WERI-Rb-1 (cell line): ENCODE results near the gene SLC7A8.

Source experiments
- DNase-seq: peaks from one replicate; pipeline ENCODE4 v3.0.0-alpha.2; 2020
- H3K27ac ChIP-seq: fragments of 250-450 bp; sonication (Bioruptor Pico); 2 replicates; pipeline ENCODE4 v1.5.1; 2020; ENCODE audit warnings: mild to moderate bottlenecking, moderate library complexity
- H3K27me3 ChIP-seq: fragments of 250-450 bp; sonication (Bioruptor Pico); 2 replicates; pipeline ENCODE4 v1.5.1; 2021; ENCODE audit warnings: mild to moderate bottlenecking, low read depth, moderate library complexity; ENCODE audit not compliant: insufficient read depth, severe bottlenecking
- H3K36me3 ChIP-seq: fragments of 250-450 bp; sonication (Bioruptor Pico); 2 replicates; pipeline ENCODE4 v1.5.1; 2020; ENCODE audit warnings: mild to moderate bottlenecking, moderate library complexity
- H3K4me3 ChIP-seq: 2 replicates; pipeline ENCODE4 v1.5.1; 2011; ENCODE audit warnings: low read depth, mild to moderate bottlenecking, control low read depth, low read length
- H3K9me3 ChIP-seq: fragments of 250-450 bp; sonication (Bioruptor Pico); 2 replicates; pipeline ENCODE4 v1.5.1; 2021; ENCODE audit warnings: mild to moderate bottlenecking, moderate library complexity; ENCODE audit not compliant: severe bottlenecking
- CTCF ChIP-seq: IDR thresholded peaks from 2 replicates; pipeline ENCODE4 v1.5.1; 2011; ENCODE audit warnings: low read depth, mild to moderate bottlenecking, control low read depth, inconsistent platforms, low read length

SLC7A8 gene

GRCh38 chr14:23131482-23131881, 52.0 kb downstream of the SLC7A8 start:
- no peak for DNase-seq
- H3K4me3 ChIP-seq, result no peak overlapping the region
- H3K27ac ChIP-seq, result no peak overlapping the region
- no peaks in the 10 kb centered on the region for H3K36me3 ChIP-seq
- TF ChIP-seq CTCF, result no peak
- no peaks in the 10 kb centered on the region for H3K9me3 ChIP-seq
- H3K27me3 ChIP-seq, result peaks cover 20% of the 10 kb centered on the region

GRCh38 chr14:23130871-23131270, 52.6 kb downstream of the SLC7A8 start:
- DNase-seq, result no peak
- H3K27me3 ChIP-seq, result peaks cover 22% of the 10 kb centered on the region
- no peak overlapping the region for H3K4me3 ChIP-seq
- H3K36me3 ChIP-seq, result no peaks in the 10 kb centered on the region
- no peaks in the 10 kb centered on the region for H3K9me3 ChIP-seq
- no peak overlapping the region for H3K27ac ChIP-seq
- TF ChIP-seq CTCF, result no peak

- peaks cover 22% of the 10 kb centered on the region for H3K27me3 ChIP-seq
- DNase-seq, result no peak
- no peak overlapping the region for H3K27ac ChIP-seq
These were observed 53.6 kb downstream of the SLC7A8 start for GRCh38 chr14:23129759-23130316.

GRCh38 chr14:23128969-23129758, 54.3 kb downstream of the SLC7A8 start:
- H3K4me3 ChIP-seq, result no peak overlapping the region
- DNase-seq, result no peak
- H3K36me3 ChIP-seq, result no peaks in the 10 kb centered on the region
- TF ChIP-seq CTCF, result no peak
- no peak overlapping the region for H3K27ac ChIP-seq
- no peaks in the 10 kb centered on the region for H3K9me3 ChIP-seq
- H3K27me3 ChIP-seq, result peaks cover 22% of the 10 kb centered on the region

More at GRCh38 chr14:23129759-23130316, 53.6 kb downstream of the SLC7A8 start:
- Histone ChIP-seq H3K9me3 (no peaks in the 10 kb centered on the region), H3K36me3 (no peaks in the 10 kb centered on the region), H3K4me3 (no peak overlapping the region)
- no peak for TF ChIP-seq CTCF

DNA sequence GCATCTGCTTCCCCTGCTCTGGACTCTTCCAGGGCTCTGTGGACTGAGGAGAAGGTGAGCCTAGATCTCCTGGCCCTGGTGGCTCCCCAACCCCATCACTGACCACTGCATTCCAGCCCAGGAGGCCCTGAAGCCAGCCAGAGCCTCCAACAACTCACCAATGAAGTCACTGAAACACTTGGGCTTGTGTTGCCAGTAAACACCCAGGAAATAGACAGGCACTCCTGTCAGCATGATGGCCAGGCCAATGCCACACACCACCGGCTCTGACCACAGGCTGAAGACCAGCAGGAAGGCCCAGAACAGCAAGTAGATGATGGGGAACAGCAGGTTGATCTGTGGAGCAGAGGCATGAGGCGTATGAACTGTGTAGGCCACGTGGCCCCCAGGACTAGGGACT, 55.6 kb downstream of the SLC7A8 start:
- Histone ChIP-seq H3K27ac (no peak overlapping the region), H3K27me3 (peaks cover 30% of the 10 kb centered on the region), H3K36me3 (no peaks in the 10 kb centered on the region)

More for the DNA sequence above, 55.6 kb downstream of the SLC7A8 start:
- Histone ChIP-seq H3K9me3 (no peaks in the 10 kb centered on the region), H3K4me3 (no peak overlapping the region)
- no peak for DNase-seq
- no peak for TF ChIP-seq CTCF
